ENCODE results near the gene MEF2C. TPM values are rescaled to one million over a fixed set of nuclear protein-coding genes. Genes with fewer than 3 reads are reported as not detected.

Gene MEF2C
- total and polyA plus RNA-seq, 2 experiments from 2014 or later: 0.97 to 1.6 TPM

DNA sequence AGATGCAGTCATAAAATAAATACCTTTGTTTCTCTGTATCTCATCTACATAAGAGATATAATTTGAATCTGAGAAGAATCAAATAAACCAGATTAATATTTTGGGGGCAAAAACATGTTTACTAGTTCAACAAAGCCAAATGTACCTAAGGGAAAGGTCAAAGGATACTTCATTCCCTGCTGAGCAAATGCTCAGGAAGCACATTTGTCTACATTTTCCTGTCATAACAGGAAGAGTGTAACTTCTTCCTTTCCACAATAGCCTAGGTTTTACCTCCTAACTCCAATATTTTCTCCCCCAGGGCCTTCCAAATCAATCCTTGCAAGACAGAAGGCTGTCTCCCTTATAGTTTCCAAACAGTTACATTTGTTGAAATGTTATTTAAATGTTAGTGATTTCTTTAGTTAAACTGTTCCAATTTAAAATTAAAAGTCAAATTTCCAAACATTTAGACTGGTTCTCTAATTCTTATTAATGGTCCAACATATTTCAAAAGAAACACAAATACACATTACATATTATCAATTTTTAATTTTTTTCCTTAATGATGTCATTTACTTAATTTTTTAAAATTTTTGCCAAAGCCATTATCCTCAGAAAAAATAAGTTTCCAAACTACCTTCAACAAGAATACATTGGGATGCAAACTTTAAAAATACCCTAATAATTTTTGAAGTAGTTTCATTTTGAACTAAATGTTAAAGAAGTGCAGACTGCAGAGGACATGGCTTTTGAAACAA is 67.8 kb downstream of the MEF2C start (continued):
- TF ChIP-seq EZH2 (IDR thresholded peaks at IDR 0.05; ENCODE audit: low read depth, unreplicated experiment): no peak
- no peak for TF ChIP-seq ZNF331 (CRISPR knock-in tag; IDR thresholded peaks at IDR 0.05; ENCODE audit: low read depth)
- no peak for TF ChIP-seq CTCF (conservative IDR thresholded peaks at IDR 0.05; ENCODE audit: low read depth in 2 of 2)

DNA sequence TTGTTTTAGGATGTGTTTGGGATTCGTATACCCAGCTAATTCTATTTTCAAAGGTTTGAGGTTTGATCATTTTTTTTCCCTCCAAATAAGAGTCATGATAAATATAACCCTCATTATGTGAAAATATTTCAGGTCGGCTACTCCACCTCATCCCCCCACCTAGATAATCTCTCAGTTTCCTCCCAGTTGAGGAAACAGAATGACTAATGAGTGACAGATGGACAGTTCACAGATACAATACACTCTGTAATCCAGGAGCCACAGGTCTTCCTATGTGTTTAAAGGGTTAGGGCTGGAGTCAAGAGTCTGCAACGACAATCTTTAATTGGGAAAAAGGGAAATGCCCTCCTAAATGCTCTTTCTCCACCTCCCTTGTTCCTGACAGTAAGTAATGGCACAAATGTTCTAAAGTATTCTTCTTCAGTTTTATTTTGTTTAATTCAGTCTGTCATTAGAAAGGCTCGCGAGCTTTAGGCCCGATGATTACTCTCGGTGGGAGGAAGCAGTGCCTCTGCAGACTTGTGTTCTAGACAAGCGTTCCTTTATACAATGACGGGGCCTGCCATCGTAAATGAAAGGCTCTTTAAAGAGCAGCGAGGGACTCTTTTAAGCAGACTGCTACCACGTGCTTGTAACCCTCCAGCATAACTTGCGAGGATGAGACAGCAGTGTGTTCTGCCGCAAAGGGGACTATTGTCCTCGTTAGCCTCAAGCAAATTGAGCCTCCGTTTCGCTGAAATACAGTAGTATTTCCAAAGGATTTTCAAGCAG is 69.0 kb downstream of the MEF2C start:
- Mint-ChIP-seq H3K27me3 (ENCODE audit: insufficient read depth, low read depth, poor library complexity) (no peaks in the 10 kb centered on the region), H3K4me3 (no peak overlapping the region), H3K9me3 (no peaks in the 10 kb centered on the region), H3K4me1 (peaks cover 30% of the 10 kb centered on the region), H3K27ac (peak overlapping the region; percentile 64; the same call in 1 of the 2 replicates), H3K36me3 (ENCODE audit: low read depth) (no peaks in the 10 kb centered on the region)
- H2AFZ ChIP-seq: peak overlapping the region; percentile 78
- H3K27me3 ChIP-seq (ENCODE audit: insufficient read depth): no peaks in the 10 kb centered on the region
- no peak overlapping the region for H3K4me3 ChIP-seq
- no peak overlapping the region for H3K27ac ChIP-seq (ENCODE audit: low read depth)
- DNase-seq (ENCODE audit: low spot score) (peak; percentile 48), ATAC-seq (peak; percentile 81)
- no peaks in the 10 kb centered on the region for H3K36me3 ChIP-seq (ENCODE audit: insufficient read depth)
- no peaks in the 10 kb centered on the region for H3K79me2 ChIP-seq (replicated peaks; ENCODE audit: insufficient read depth)
- peaks cover 27% of the 10 kb centered on the region for H3K4me1 ChIP-seq (ENCODE audit: insufficient read depth)
- no peaks in the 10 kb centered on the region for H4K20me1 ChIP-seq (replicated peaks; ENCODE audit: insufficient read depth)
- H3F3A ChIP-seq (replicated peaks; ENCODE audit: low read depth): no peaks in the 10 kb centered on the region
- no peaks in the 10 kb centered on the region for H3K9me2 ChIP-seq (ENCODE audit: insufficient read depth)
- peak overlapping the region; percentile 24; the same call in 1 of the 2 replicates for H3K4me2 ChIP-seq
- TF ChIP-seq ETS1 (IDR thresholded peaks at IDR 0.05) (no peak), ZNF462 (CRISPR knock-in tag; IDR thresholded peaks at IDR 0.05) (no peak), POLR2AphosphoS5 (IDR thresholded peaks at IDR 0.05; ENCODE audit: low read depth) (no peak), ZNF114 (CRISPR knock-in tag; IDR thresholded peaks at IDR 0.05) (no peak), JUNB (IDR thresholded peaks at IDR 0.05; ENCODE audit: unreplicated experiment) (no peak), ZNF331 (CRISPR knock-in tag; IDR thresholded peaks at IDR 0.05; ENCODE audit: low read depth) (no peak), STAT1 (IDR thresholded peaks at IDR 0.05; ENCODE audit: unreplicated experiment) (no peak), CREB1 (CRISPR knock-in tag; IDR thresholded peaks at IDR 0.05; ENCODE audit: low read depth) (no peak)
